ENCODE results near the gene C4BPA. TPM values are rescaled to one million over a fixed set of nuclear protein-coding genes. Genes with fewer than 3 reads are reported as not detected.

C4BPA gene
- total and polyA plus RNA-seq, 2 of the 8 experiments (the other 6 are each of a cell fraction or from before 2014, with no cell fraction given): not detected

DNA sequence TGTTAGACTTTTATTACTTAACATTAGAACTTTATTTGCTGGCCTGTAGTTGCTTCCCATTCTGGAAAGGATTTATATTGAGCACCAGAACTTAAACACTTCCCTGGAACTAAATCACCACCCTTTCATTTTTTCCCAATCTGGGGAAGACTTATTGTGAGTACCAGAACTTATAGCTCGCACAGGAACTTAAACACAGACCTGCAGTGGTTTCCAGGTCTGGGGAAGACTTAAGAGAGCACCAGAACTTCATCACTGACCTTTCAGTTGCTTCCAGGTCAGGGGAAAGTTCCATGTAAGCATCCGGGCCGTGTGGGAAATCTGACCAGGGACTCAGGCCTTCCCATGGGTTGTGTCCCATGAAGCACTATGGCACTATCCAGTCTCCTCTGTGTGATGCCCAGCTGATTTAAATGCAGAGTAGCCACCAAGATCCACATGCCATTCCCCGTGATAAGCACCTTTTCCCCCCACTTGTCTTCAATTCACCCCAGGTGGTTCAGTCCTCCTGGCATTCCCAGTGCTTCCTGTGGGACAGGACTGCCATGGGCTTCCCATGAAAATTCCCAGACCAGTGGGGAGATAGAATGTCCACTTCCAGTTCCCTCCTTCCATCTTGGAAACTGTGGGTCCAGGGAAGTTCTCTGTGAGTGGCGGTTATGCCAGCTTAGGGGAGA lies 48.9 kb downstream of the C4BPA start:
- WGBS, 2 experiments (ENCODE audit: extremely low coverage in 1 of 2, insufficient coverage in 1 of 2, insufficient read length in 1 of 2, insufficient replicate concordance in 2 of 2, low coverage in 1 of 2, low lambda C conversion rate in 2 of 2, missing lambda C conversion rate in 1 of 2): 78% methylated on average over 5 of the region's 5 CpGs; no CpG with 5 or more reads in 1 of the 2 experiments
- no peak overlapping the region for H4K91ac ChIP-seq (replicated peaks; ENCODE audit: insufficient read length, low read length)
- H3K4me2 ChIP-seq (ENCODE audit: insufficient read depth in 1 of 2, low read depth in 2 of 2, low read length in 2 of 2): no peak overlapping the region
- TF ChIP-seq CHD1 (IDR thresholded peaks at IDR 0.05; ENCODE audit: low read depth, low read length) (no peak), CHD2 (IDR thresholded peaks at IDR 0.05; ENCODE audit: low read length) (no peak), ZNF274 (IDR thresholded peaks at IDR 0.05; ENCODE audit: borderline replicate concordance, extremely low read depth, low read length) (no peak), RFX5 (IDR thresholded peaks at IDR 0.05; ENCODE audit: borderline replicate concordance, low read depth, low read length) (no peak), HDAC6 (IDR thresholded peaks at IDR 0.05; ENCODE audit: low read depth, low read length) (no peak), SUZ12 (IDR thresholded peaks at IDR 0.05; ENCODE audit: low read length) (no peak), BRCA1 (IDR thresholded peaks at IDR 0.05; ENCODE audit: low read depth, low read length) (no peak), POLR2AphosphoS5 (IDR thresholded peaks at IDR 0.05; ENCODE audit: low read depth, low read length) (no peak), GTF2F1 (IDR thresholded peaks at IDR 0.05; ENCODE audit: borderline replicate concordance, low read depth, low read length) (no peak), BACH1 (IDR thresholded peaks at IDR 0.05; ENCODE audit: low read length) (no peak), EP300 (IDR thresholded peaks at IDR 0.05; ENCODE audit: borderline replicate concordance in 1 of 2, low read depth in 2 of 2, low read length in 2 of 2) (no peak), ATF3 (IDR thresholded peaks at IDR 0.05; ENCODE audit: insufficient read depth, low read depth, low read length) (no peak)

More for the DNA sequence above, 48.9 kb downstream of the C4BPA start:
- FAIRE-seq (no peak), DNase-seq (ENCODE audit: low read depth in 1 of 2, low spot score in 2 of 2) (no peak)
- H3K4me1 ChIP-seq (replicated peaks in 1 of 4; ENCODE audit: control insufficient read depth in 3 of 4, insufficient read depth in 4 of 4, low read length in 3 of 4): no peaks in the 10 kb centered on the region
- no peak overlapping the region for H3K9ac ChIP-seq (replicated peaks in 1 of 4; ENCODE audit: extremely low read depth in 1 of 4, low read depth in 3 of 4, low read length in 3 of 4)
- H3K23me2 ChIP-seq (ENCODE audit: low read depth, low read length): no peaks in the 10 kb centered on the region
- ChIA-PET POLR2A (ENCODE audit: partially characterized antibody) (no interaction called here), CTCF (ENCODE audit: partially characterized antibody) (no interaction called here)
- H3K79me2 ChIP-seq (ENCODE audit: control insufficient read depth in 1 of 2, insufficient read depth in 2 of 2, low read length in 2 of 2): no peaks in the 10 kb centered on the region
- H3K18ac ChIP-seq (ENCODE audit: extremely low read depth, low read length): no peak overlapping the region
- H3K56ac ChIP-seq (replicated peaks; ENCODE audit: insufficient read length, low read depth, low read length): no peak overlapping the region
- H2AFZ ChIP-seq (ENCODE audit: low read length): peak overlapping the region; percentile 52; the same call in 1 of the 2 replicates
- H3K4ac ChIP-seq (replicated peaks; ENCODE audit: insufficient read length, low read depth, low read length): no peak overlapping the region
- no peak overlapping the region for H3K23ac ChIP-seq (ENCODE audit: insufficient read length)
- no peak overlapping the region for H2AK5ac ChIP-seq (ENCODE audit: low read depth, low read length)
- H2BK20ac ChIP-seq (ENCODE audit: low read length): no peak overlapping the region
- H3K36me3 ChIP-seq (ENCODE audit: control insufficient read depth in 2 of 4, insufficient read depth in 4 of 4, low read length in 3 of 4): no peaks in the 10 kb centered on the region
- no peaks in the 10 kb centered on the region for H3K27me3 ChIP-seq (replicated peaks in 1 of 4; ENCODE audit: control insufficient read depth in 3 of 4, extremely low read depth in 1 of 4, insufficient read depth in 3 of 4, low read length in 3 of 4)
- H2BK5ac ChIP-seq (ENCODE audit: low read depth, low read length): no peak overlapping the region
- H3K79me1 ChIP-seq (ENCODE audit: low read depth, low read length): no peaks in the 10 kb centered on the region
- H3K14ac ChIP-seq (ENCODE audit: insufficient read length): no peak overlapping the region
- H3K9me3 ChIP-seq (ENCODE audit: insufficient read depth in 2 of 2, low read depth in 1 of 2, low read length in 1 of 2): peaks cover 0 to 4% of the 10 kb centered on the region in 2 experiments; a peak in 1 of 4 replicates
- H2BK120ac ChIP-seq (replicated peaks; ENCODE audit: low read depth, low read length): no peak overlapping the region
- no peak overlapping the region for H3K27ac ChIP-seq (ENCODE audit: low read depth, low read length)
- H2BK15ac ChIP-seq (ENCODE audit: low read length): no peak overlapping the region
- H3K4me3 ChIP-seq (ENCODE audit: extremely low read depth in 1 of 4, insufficient read depth in 2 of 4, low read depth in 3 of 4, low read length in 4 of 4): no peak overlapping the region
- no peak overlapping the region for H2BK12ac ChIP-seq (ENCODE audit: low read depth, low read length)
- H4K20me1 ChIP-seq (replicated peaks in 1 of 2; ENCODE audit: control insufficient read depth in 1 of 2, insufficient read depth in 2 of 2, low read length in 2 of 2): no peaks in the 10 kb centered on the region
- H4K5ac ChIP-seq (ENCODE audit: insufficient read length, low read depth, low read length): no peak overlapping the region
- no peak overlapping the region for H4K8ac ChIP-seq (ENCODE audit: extremely low read depth, insufficient read depth, low read length)
